ENCODE data around the gene FRRS1. TPM values are rescaled to one million over a fixed set of nuclear protein-coding genes. Genes with fewer than 3 reads are reported as not detected.

The FRRS1 gene
- total RNA-seq, 1 donor from 2014 or later, result 9.1 TPM

- no peak for ATAC-seq
- Histone ChIP-seq H3K27ac (no peak overlapping the region), H3K9me3 (no peaks in the 10 kb centered on the region), H3K4me3 (no peak overlapping the region), H3K27me3 (ENCODE audit: low read depth) (no peaks in the 10 kb centered on the region), H3K36me3 (peaks cover 9% of the 10 kb centered on the region), H3K4me1 (peaks cover 8% of the 10 kb centered on the region)
- DNase-seq, result no peak
- no peak for TF ChIP-seq CTCF (IDR thresholded peaks at IDR 0.05)
- intact Hi-C loops (cut with DNase I), result no loop called here
Observed at GRCh38 chr1:99677416-99677815, 89.0 kb downstream of the FRRS1 start.

GRCh38 chr1:99676876-99677275 is 89.6 kb downstream of the FRRS1 start:
- TF ChIP-seq CTCF (IDR thresholded peaks at IDR 0.05), result no peak
- peaks cover 9% of the 10 kb centered on the region for H3K36me3 ChIP-seq
- ATAC-seq, result no peak

GRCh38 chr1:99675994-99676393 is 90.4 kb downstream of the FRRS1 start:
- ATAC-seq (no peak), DNase-seq (no peak)
- Histone ChIP-seq H3K4me3 (no peak overlapping the region), H3K4me1 (peaks cover 15% of the 10 kb centered on the region), H3K9me3 (no peaks in the 10 kb centered on the region), H3K36me3 (peaks cover 9% of the 10 kb centered on the region), H3K27ac (no peak overlapping the region), H3K27me3 (ENCODE audit: low read depth) (no peaks in the 10 kb centered on the region)
- no peak for TF ChIP-seq CTCF (IDR thresholded peaks at IDR 0.05)
- intact Hi-C loops (cut with DNase I), result no loop called here

More at GRCh38 chr1:99676876-99677275, 89.6 kb downstream of the FRRS1 start:
- Histone ChIP-seq H3K9me3 (no peaks in the 10 kb centered on the region), H3K4me1 (peaks cover 13% of the 10 kb centered on the region), H3K27ac (no peak overlapping the region), H3K4me3 (no peak overlapping the region), H3K27me3 (ENCODE audit: low read depth) (no peaks in the 10 kb centered on the region)
- intact Hi-C loops (cut with DNase I), result no loop called here
- DNase-seq, result no peak

GRCh38 chr1:99675292-99675691 is 91.1 kb downstream of the FRRS1 start:
- no peak for DNase-seq
- H3K27me3 ChIP-seq (ENCODE audit: low read depth), result no peaks in the 10 kb centered on the region
- no peak overlapping the region for H3K4me3 ChIP-seq
- no peaks in the 10 kb centered on the region for H3K9me3 ChIP-seq
- peaks cover 9% of the 10 kb centered on the region for H3K36me3 ChIP-seq
- H3K4me1 ChIP-seq, result peaks cover 15% of the 10 kb centered on the region
- TF ChIP-seq CTCF (IDR thresholded peaks at IDR 0.05), result no peak
- no peak overlapping the region for H3K27ac ChIP-seq
- ATAC-seq, result no peak
- intact Hi-C loops (cut with DNase I), result no loop called here

GRCh38 chr1:99674115-99675064 is 92.0 kb downstream of the FRRS1 start:
- peaks cover 9% of the 10 kb centered on the region for H3K36me3 ChIP-seq
- intact Hi-C loops (cut with DNase I), result no loop called here
- H3K4me1 ChIP-seq, result peaks cover 15% of the 10 kb centered on the region
- ATAC-seq (no peak), DNase-seq (no peak)
- H3K4me3 ChIP-seq, result no peak overlapping the region
- H3K27ac ChIP-seq, result no peak overlapping the region
- TF ChIP-seq CTCF (IDR thresholded peaks at IDR 0.05), result no peak
- H3K9me3 ChIP-seq, result no peaks in the 10 kb centered on the region
- no peaks in the 10 kb centered on the region for H3K27me3 ChIP-seq (ENCODE audit: low read depth)
